Spleen (tissue), 11 donors: ENCODE data around the gene TMBIM1. TPM values are rescaled to one million over a fixed set of nuclear protein-coding genes. Genes with fewer than 3 reads are reported as not detected.

ENCODE experiments used
- DNase-seq: peaks from one replicate; pipeline ENCODE4 v3.0.0-alpha.2; 2020
- H3K27ac ChIP-seq, 8 donors: fragments of 200-600 bp; sonication (generic) in 7 of 8; 1 replicate in 4 of 8; 2 replicates in 4 of 8; pipeline versions ENCODE4 v1.5.0 to v1.8.0; 2016 to 2021; ENCODE audit warnings: inconsistent platforms in 4 of 8, mild to moderate bottlenecking in 4 of 8, moderate library complexity in 1 of 8
- H3K27me3 ChIP-seq, 7 donors: fragments of 200-600 bp; sonication (generic) in 6 of 7; replicated peaks in 1 of 7; 1 replicate in 4 of 7; 2 replicates in 3 of 7; pipeline versions ENCODE4 v1.5.0 to v1.8.0; 2016 to 2021; ENCODE audit warnings: inconsistent platforms in 3 of 7, mild to moderate bottlenecking in 1 of 7
- H3K36me3 ChIP-seq, 6 donors: fragments of 200-600 bp; sonication (generic) in 5 of 6; 1 replicate in 4 of 6; 2 replicates in 2 of 6; pipeline versions ENCODE4 v1.5.0 to v1.8.0; 2016 to 2021; ENCODE audit warnings: inconsistent platforms in 2 of 6
- H3K4me1 ChIP-seq, 6 donors: fragments of 200-600 bp; sonication (generic) in 5 of 6; 1 replicate in 3 of 6; 2 replicates in 3 of 6; pipeline versions ENCODE4 v1.5.0 to v1.8.0; 2016 to 2021; ENCODE audit warnings: inconsistent platforms in 3 of 6
- H3K4me3 ChIP-seq, 8 donors: fragments of 200-600 bp; sonication (generic) in 7 of 8; 1 replicate in 4 of 8; 2 replicates in 4 of 8; pipeline versions ENCODE4 v1.5.0 to v1.8.0; 2016 to 2021; ENCODE audit warnings: inconsistent platforms in 4 of 8, mild to moderate bottlenecking in 4 of 8, moderate library complexity in 2 of 8
- H3K9me3 ChIP-seq, 8 donors: fragments of 200-600 bp; sonication (generic) in 7 of 8; 1 replicate in 4 of 8; 2 replicates in 4 of 8; pipeline versions ENCODE4 v1.5.0 to v1.8.0; 2016 to 2021; ENCODE audit warnings: inconsistent platforms in 4 of 8
- POLR2A ChIP-seq, 3 donors: fragments of 450-650 bp; IDR thresholded peaks; one replicate each; pipeline ENCODE4 v1.5.1; 2017; ENCODE audit warnings: antibody characterized with exemption in 3 of 3, mild to moderate bottlenecking in 1 of 3
- POLR2AphosphoS5 ChIP-seq, 3 donors: sonication (generic); formaldehyde crosslinking; IDR thresholded peaks; one replicate each; pipeline ENCODE4 v1.5.1; 2017; ENCODE audit warnings: antibody characterized with exemption in 3 of 3
- WGBS, 5 donors: extraction: QIAGEN DNeasy Blood & Tissue Kit in 3 of 5; methylation state at CpG; one replicate each; pipeline versions ENCODE4 v1.1.5 to v1.1.7; 2013 to 2018; 5-methylcytosine and 5-hydroxymethylcytosine counted together
- intact Hi-C: fragments of 100-400 bp; cut with DNase I; formaldehyde crosslinking; loops from one replicate; pipeline ENCODE4 v1.15.0; 2023; ENCODE audit warnings: low total_unique reads
- polyA plus RNA-seq, 3 donors: library from polyadenylated mRNA; stranded (reverse); fragments of 200-250 nt; gene quantifications; one replicate each; pipeline ENCODE4 v1.2.1, GENCODE V29; 2013
- total RNA-seq, 7 donors: library from RNA; depleted of rRNA in 3 of 7; stranded (reverse); fragments of >200 nt in 3 of 7; fragmentation: NEBNext Ultra II Directional in 4 of 7; extraction: Animal tissue kit (Norgen Biotek cat#: 25700) in 4 of 7; gene quantifications; one replicate each; pipeline versions ENCODE4 v1.1.0 to v1.2.1, GENCODE V29; 2016 to 2021
- TF ChIP-seq, protein P1 (sequence below), 11 experiments: fragments of 200-600 bp in 7 of 11; fragments of 450-650 bp in 4 of 11; sonication (generic) in 4 of 11; IDR thresholded peaks in 8 of 11; conservative IDR thresholded peaks in 3 of 11; 1 replicate in 7 of 11; 2 replicates in 4 of 11; pipeline versions ENCODE4 v1.4.0 to v1.8.0; 2016 to 2021; ENCODE audit warnings: antibody characterized with exemption in 11 of 11, inconsistent platforms in 4 of 11, mild to moderate bottlenecking in 1 of 11
- donor health status: healthy with polysubstance abuse.
- donor health status: DM: no; HTN: no; CAD: no; lungs with moderate emphysema.
- donor health status: DM: no; HTN: no; CAD: no.
- donor health status: Bipolar disorder and iron deficiency.
- donor health status: healthy.
- donor health status: DM: no; HTN: no; CAD: no.
- donor health status: DM: yes; HTN: yes; CAD: no.

The TMBIM1 gene
- total and polyA plus RNA-seq, 10 donors: 17.2 to 121 (median 85.2) TPM

DNA sequence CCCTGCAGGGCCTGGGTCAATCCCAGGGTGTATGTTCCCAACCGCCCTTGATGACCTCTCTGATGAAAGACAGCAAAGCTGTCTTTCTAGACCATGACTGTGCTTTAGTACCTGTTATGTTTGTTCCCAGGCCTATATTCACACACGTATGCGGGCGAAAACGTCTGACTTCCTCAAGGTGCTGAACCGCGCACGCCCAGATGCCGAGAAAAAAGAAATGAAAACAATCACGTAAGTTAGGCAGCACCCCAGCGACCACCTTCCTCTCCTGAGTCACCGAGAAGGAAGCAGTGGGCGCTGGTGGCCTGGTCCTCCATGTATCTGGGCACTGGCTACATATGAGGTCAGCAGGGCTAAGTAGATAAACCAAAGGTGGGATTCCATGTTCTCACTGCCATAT lies 42.6 kb downstream of the TMBIM1 start:
- H3K27ac ChIP-seq: no peak overlapping the region
- H3K4me3 ChIP-seq: no peak overlapping the region
- DNase-seq: no peak
- TF ChIP-seq POLR2A (IDR thresholded peaks at IDR 0.05): no peak
- no peak for TF ChIP-seq POLR2AphosphoS5 (IDR thresholded peaks at IDR 0.05)
- TF ChIP-seq, protein P1, sequence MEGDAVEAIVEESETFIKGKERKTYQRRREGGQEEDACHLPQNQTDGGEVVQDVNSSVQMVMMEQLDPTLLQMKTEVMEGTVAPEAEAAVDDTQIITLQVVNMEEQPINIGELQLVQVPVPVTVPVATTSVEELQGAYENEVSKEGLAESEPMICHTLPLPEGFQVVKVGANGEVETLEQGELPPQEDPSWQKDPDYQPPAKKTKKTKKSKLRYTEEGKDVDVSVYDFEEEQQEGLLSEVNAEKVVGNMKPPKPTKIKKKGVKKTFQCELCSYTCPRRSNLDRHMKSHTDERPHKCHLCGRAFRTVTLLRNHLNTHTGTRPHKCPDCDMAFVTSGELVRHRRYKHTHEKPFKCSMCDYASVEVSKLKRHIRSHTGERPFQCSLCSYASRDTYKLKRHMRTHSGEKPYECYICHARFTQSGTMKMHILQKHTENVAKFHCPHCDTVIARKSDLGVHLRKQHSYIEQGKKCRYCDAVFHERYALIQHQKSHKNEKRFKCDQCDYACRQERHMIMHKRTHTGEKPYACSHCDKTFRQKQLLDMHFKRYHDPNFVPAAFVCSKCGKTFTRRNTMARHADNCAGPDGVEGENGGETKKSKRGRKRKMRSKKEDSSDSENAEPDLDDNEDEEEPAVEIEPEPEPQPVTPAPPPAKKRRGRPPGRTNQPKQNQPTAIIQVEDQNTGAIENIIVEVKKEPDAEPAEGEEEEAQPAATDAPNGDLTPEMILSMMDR (IDR thresholded peaks at IDR 0.05 in 8 of 11, conservative IDR thresholded peaks at IDR 0.05 in 3 of 11): no peak
- H3K36me3 ChIP-seq: peaks cover 20 to 100% (median 100%) of the 10 kb centered on the region in 6 donors
- intact Hi-C loops: no loop called here
- no peaks in the 10 kb centered on the region for H3K27me3 ChIP-seq
- H3K4me1 ChIP-seq: peaks cover 0 to 20% (median 1%) of the 10 kb centered on the region in 6 donors
- H3K9me3 ChIP-seq: no peaks in the 10 kb centered on the region
- 89 to 93% (median 92%) methylated on average over 13 of the region's 13 CpGs for WGBS, 5 donors

- DNase-seq: no peak
- H3K4me3 ChIP-seq: no peak overlapping the region
- WGBS, 5 donors: 76 to 82% (median 79%) methylated on average over 5 of the region's 5 CpGs
- intact Hi-C loops: no loop called here
- peaks cover 9 to 100% (median 98%) of the 10 kb centered on the region in 6 donors for H3K36me3 ChIP-seq
- peak overlapping the region in 2 of 8 donors; percentile 10 to 16 for H3K27ac ChIP-seq
- H3K9me3 ChIP-seq: no peaks in the 10 kb centered on the region
- no peaks in the 10 kb centered on the region for H3K27me3 ChIP-seq
- H3K4me1 ChIP-seq: peaks cover 0 to 31% (median 13%) of the 10 kb centered on the region in 6 donors
- TF ChIP-seq POLR2A (IDR thresholded peaks at IDR 0.05) (no peak), POLR2AphosphoS5 (IDR thresholded peaks at IDR 0.05) (no peak)
- TF ChIP-seq, protein P1 (IDR thresholded peaks at IDR 0.05 in 8 of 11, conservative IDR thresholded peaks at IDR 0.05 in 3 of 11): no peak
These were observed 47.1 kb downstream of the TMBIM1 start for GRCh38 chr2:218245214-218245613.

DNA sequence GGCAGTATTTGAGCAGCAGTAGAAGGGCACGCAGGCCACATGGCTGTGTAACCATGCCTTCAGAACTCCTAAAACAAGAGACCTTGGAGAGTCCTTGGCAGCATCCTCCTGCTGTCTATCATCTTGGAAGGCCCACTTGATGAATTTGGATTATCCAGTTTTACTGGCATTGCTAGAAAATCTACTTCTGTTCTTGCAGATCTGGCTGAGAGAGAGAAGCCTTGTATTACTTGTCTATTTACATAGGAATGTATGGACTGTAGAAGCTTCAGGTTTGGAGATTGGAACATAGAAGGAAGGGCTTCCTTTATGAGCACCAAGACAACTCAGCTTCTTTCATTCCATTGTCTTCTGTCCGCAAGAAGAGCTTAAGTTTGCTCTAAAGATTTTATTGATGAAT lies 47.6 kb downstream of the TMBIM1 start:
- intact Hi-C loops: no loop called here
- H3K4me1 ChIP-seq: peaks cover 0 to 31% (median 13%) of the 10 kb centered on the region in 6 donors
- WGBS, 5 donors: 81 to 92% (median 86%) methylated on average over 2 of the region's 2 CpGs
- H3K36me3 ChIP-seq: peaks cover 7 to 100% (median 98%) of the 10 kb centered on the region in 6 donors
- peak overlapping the region in 2 of 8 donors; percentile 10 to 16 for H3K27ac ChIP-seq
- no peaks in the 10 kb centered on the region for H3K9me3 ChIP-seq
- H3K27me3 ChIP-seq: no peaks in the 10 kb centered on the region
- TF ChIP-seq POLR2AphosphoS5 (IDR thresholded peaks at IDR 0.05) (no peak), POLR2A (IDR thresholded peaks at IDR 0.05) (no peak)
- TF ChIP-seq, protein P1 (IDR thresholded peaks at IDR 0.05 in 8 of 11, conservative IDR thresholded peaks at IDR 0.05 in 3 of 11): no peak
- DNase-seq: no peak
- no peak overlapping the region for H3K4me3 ChIP-seq

DNA sequence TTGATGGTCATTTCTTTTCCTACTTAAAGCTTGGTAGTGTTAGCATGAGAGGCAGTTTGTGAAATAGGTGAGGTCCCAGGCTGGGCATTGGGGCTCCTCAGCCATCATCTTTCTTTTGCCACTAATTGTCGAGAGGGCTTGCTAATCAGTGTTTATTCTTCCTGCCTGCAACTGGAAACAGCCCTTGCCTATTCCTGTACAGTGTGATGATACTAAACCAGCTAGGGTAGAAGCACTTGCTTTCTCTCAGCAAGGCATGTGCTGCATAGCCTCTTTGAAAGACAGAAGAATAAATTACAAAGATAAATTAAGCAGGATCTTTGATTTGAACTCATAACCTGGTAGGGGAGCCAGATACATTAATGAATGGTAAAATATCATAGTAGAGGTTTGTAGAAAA lies 48.1 kb downstream of the TMBIM1 start:
- H3K27ac ChIP-seq: peak overlapping the region in 2 of 8 donors; percentile 10 to 16

More for the DNA sequence above, 48.1 kb downstream of the TMBIM1 start:
- 56 to 71% (median 63%) methylated on average over 1 of the region's 1 CpG for WGBS, 5 donors
- intact Hi-C loops: no loop called here
- Histone ChIP-seq H3K4me3 (no peak overlapping the region), H3K27me3 (no peaks in the 10 kb centered on the region), H3K4me1 (peaks cover 0 to 32% (median 15%) of the 10 kb centered on the region in 6 donors), H3K36me3 (peaks cover 4 to 100% (median 98%) of the 10 kb centered on the region in 6 donors), H3K9me3 (no peaks in the 10 kb centered on the region)
- no peak for DNase-seq
- TF ChIP-seq POLR2A (IDR thresholded peaks at IDR 0.05) (no peak), POLR2AphosphoS5 (IDR thresholded peaks at IDR 0.05) (no peak)
- TF ChIP-seq, protein P1 (IDR thresholded peaks at IDR 0.05 in 8 of 11, conservative IDR thresholded peaks at IDR 0.05 in 3 of 11): no peak
